Stimulated activated CD8-positive, alpha-beta memory T cell treated with anti-CD3 and anti-CD28 coated beads, Interleukin-7, amount 100 ng/mL, for 1 hour (primary cell): ENCODE data around the gene DBN1.

Source experiments
- DNase-seq, 2 donors: peaks; one replicate each; pipeline ENCODE4 v3.0.0-alpha.2; 2020; ENCODE audit warnings: low read depth in 2 of 2

Gene DBN1

GRCh38 chr5:177473443-177474001 is at the start of gene DBN1:
DBN1 (minus strand) TSS chr5:177473634; CDS start chr5:177473521, 113 bp downstream.
- DNase-seq: no peak

- no peak for DNase-seq
These were observed 47.6 kb upstream of the DBN1 start for GRCh38 chr5:177520916-177521513.

GRCh38 chr5:177520271-177520670 is 46.8 kb upstream of the DBN1 start:
- no peak for DNase-seq

- DNase-seq: no peak
These were observed 46.2 kb upstream of the DBN1 start for GRCh38 chr5:177519463-177520235.

GRCh38 chr5:177516601-177517568 is 43.5 kb upstream of the DBN1 start, which contains the start of gene DDX41:
DDX41 (minus strand) TSS chr5:177516961; CDS start chr5:177516945, 16 bp downstream.
- DNase-seq: peak; percentile 87 to 89

GRCh38 chr5:177515580-177515979 is 42.1 kb upstream of the DBN1 start:
- DNase-seq: no peak

- no peak for DNase-seq
These were observed 41.1 kb upstream of the DBN1 start for GRCh38 chr5:177514541-177514940.

- no peak for DNase-seq
These were observed 40.1 kb upstream of the DBN1 start for GRCh38 chr5:177513500-177513899.

- DNase-seq: no peak
These were observed 39.4 kb upstream of the DBN1 start for GRCh38 chr5:177512736-177513380.

GRCh38 chr5:177511796-177512675 is 38.6 kb upstream of the DBN1 start:
- no peak for DNase-seq

- DNase-seq: no peak
These were observed 37.7 kb upstream of the DBN1 start for GRCh38 chr5:177511181-177511580.

- no peak for DNase-seq
These were observed 37.2 kb upstream of the DBN1 start for GRCh38 chr5:177510567-177511053.

- DNase-seq: no peak
These were observed 36.6 kb upstream of the DBN1 start for GRCh38 chr5:177509991-177510566.

- DNase-seq: no peak
These were observed 36.0 kb upstream of the DBN1 start, which contains the start of gene DOK3 for GRCh38 chr5:177509381-177509951. DOK3 (minus strand) TSS chr5:177509826; CDS start chr5:177509540, 286 bp downstream.

- DNase-seq: no peak
These were observed 35.4 kb upstream of the DBN1 start for GRCh38 chr5:177508837-177509236.

- no peak for DNase-seq
These were observed 34.8 kb upstream of the DBN1 start for GRCh38 chr5:177508221-177508611.

GRCh38 chr5:177507596-177508220 is 34.3 kb upstream of the DBN1 start:
- DNase-seq: no peak

- no peak for DNase-seq
These were observed 33.7 kb upstream of the DBN1 start for GRCh38 chr5:177507165-177507564.

- no peak for DNase-seq
These were observed 31.6 kb upstream of the DBN1 start for GRCh38 chr5:177505075-177505474.
